Vagina (tissue), 2 donors: ENCODE measurements around the gene TPSAB1. TPM values are rescaled to one million over a fixed set of nuclear protein-coding genes. Genes with fewer than 3 reads are reported as not detected.
"Not testable (repeated sequence)": the region's sequence is repeated elsewhere in the genome, so short reads cannot be mapped to it uniquely, and the experiment has no call there.

Experiments used
- DNase-seq, 2 donors: peaks; one replicate each; pipeline ENCODE4 v3.0.0-alpha.2; 2017; ENCODE audit errors: extremely low spot score in 2 of 2
- H3K27ac ChIP-seq: fragments of 200-600 bp; sonication (generic); one replicate; pipeline ENCODE4 v1.5.1; 2019
- H3K27me3 ChIP-seq: fragments of 200-600 bp; sonication (generic); one replicate; pipeline ENCODE4 v1.5.1; 2019
- H3K36me3 ChIP-seq, 2 donors: fragments of 200-600 bp; sonication (generic); one replicate each; pipeline ENCODE4 v1.5.1; 2017 to 2019
- H3K4me1 ChIP-seq: fragments of 200-600 bp; sonication (generic); one replicate; pipeline ENCODE4 v1.5.1; 2019
- H3K4me3 ChIP-seq, 2 donors: fragments of 200-600 bp; sonication (generic); 1 replicate in 1 of 2; 2 replicates in 1 of 2; pipeline ENCODE4 v1.5.1; 2016 to 2019
- H3K9me3 ChIP-seq: fragments of 200-600 bp; sonication (generic); one replicate; pipeline ENCODE4 v1.5.1; 2019
- CTCF ChIP-seq, 3 experiments: fragments of 450-650 bp in 2 of 3; fragments of 200-600 bp in 1 of 3; sonication (generic) in 1 of 3; IDR thresholded peaks; one replicate each; pipeline ENCODE4 v1.5.1; 2017 to 2019; ENCODE audit warnings: antibody characterized with exemption in 3 of 3, mild to moderate bottlenecking in 2 of 3, moderate library complexity in 2 of 3
- POLR2A ChIP-seq, 2 donors: fragments of 450-650 bp; IDR thresholded peaks; one replicate each; pipeline ENCODE4 v1.6.1; 2017; ENCODE audit warnings: antibody characterized with exemption in 2 of 2, mild to moderate bottlenecking in 2 of 2, moderate library complexity in 2 of 2
- POLR2AphosphoS5 ChIP-seq, 2 donors: sonication (generic); formaldehyde crosslinking; IDR thresholded peaks; one replicate each; pipeline ENCODE4 v1.9.0; 2017; ENCODE audit warnings: antibody characterized with exemption in 2 of 2, mild to moderate bottlenecking in 2 of 2, low read depth in 1 of 2; ENCODE audit not compliant: insufficient read depth in 1 of 2
- intact Hi-C: fragments of 100-400 bp; cut with DNase I; formaldehyde crosslinking; loops from one replicate; pipeline ENCODE4 v1.15.1; 2023
- total RNA-seq: library from RNA; depleted of rRNA; stranded (reverse); fragments of >200 nt; gene quantifications from one replicate; pipeline ENCODE4 v1.2.3, GENCODE V29; 2016

TPSAB1 gene
- total RNA-seq, 1 donor from 2014 or later: 70.0 TPM

GRCh38 chr16:1194665-1195392, 45.7 kb upstream of the TPSAB1 start:
- TF ChIP-seq POLR2A (IDR thresholded peaks at IDR 0.05) (no peak), CTCF (IDR thresholded peaks at IDR 0.05) (peak in 1 of 3 experiments; percentile 43)
- H3K4me3 ChIP-seq: no peak overlapping the region
- H3K4me1 ChIP-seq: no peaks in the 10 kb centered on the region
- H3K36me3 ChIP-seq: no peaks in the 10 kb centered on the region
- H3K27ac ChIP-seq: no peak overlapping the region
- H3K27me3 ChIP-seq: no peaks in the 10 kb centered on the region
- no peak for DNase-seq
- intact Hi-C loops: no loop called here
- no peaks in the 10 kb centered on the region for H3K9me3 ChIP-seq

GRCh38 chr16:1195393-1195666, 45.2 kb upstream of the TPSAB1 start:
- no peak for DNase-seq
- H3K27ac ChIP-seq: no peak overlapping the region
- no peaks in the 10 kb centered on the region for H3K9me3 ChIP-seq
- no peaks in the 10 kb centered on the region for H3K27me3 ChIP-seq
- H3K36me3 ChIP-seq: no peaks in the 10 kb centered on the region
- H3K4me3 ChIP-seq: no peak overlapping the region
- no peak for TF ChIP-seq CTCF (IDR thresholded peaks at IDR 0.05)
- no peak for TF ChIP-seq POLR2A (IDR thresholded peaks at IDR 0.05)
- TF ChIP-seq POLR2AphosphoS5 (IDR thresholded peaks at IDR 0.05; ENCODE audit: insufficient read depth in 1 of 2, low read depth in 1 of 2): no peak
- no peaks in the 10 kb centered on the region for H3K4me1 ChIP-seq
- intact Hi-C loops: no loop called here

- no peak for DNase-seq
- no peak for TF ChIP-seq POLR2AphosphoS5 (IDR thresholded peaks at IDR 0.05; ENCODE audit: insufficient read depth in 1 of 2, low read depth in 1 of 2)
- TF ChIP-seq POLR2A (IDR thresholded peaks at IDR 0.05): no peak
- TF ChIP-seq CTCF (IDR thresholded peaks at IDR 0.05): no peak
- Histone ChIP-seq H3K27ac (no peak overlapping the region), H3K36me3 (no peaks in the 10 kb centered on the region), H3K9me3 (no peaks in the 10 kb centered on the region), H3K27me3 (no peaks in the 10 kb centered on the region), H3K4me3 (no peak overlapping the region), H3K4me1 (no peaks in the 10 kb centered on the region)
- intact Hi-C loops: no loop called here
Measured at GRCh38 chr16:1196494-1196893, 44.0 kb upstream of the TPSAB1 start.

GRCh38 chr16:1197237-1197866, 43.2 kb upstream of the TPSAB1 start:
- Histone ChIP-seq H3K27me3 (no peaks in the 10 kb centered on the region), H3K9me3 (no peaks in the 10 kb centered on the region), H3K36me3 (no peaks in the 10 kb centered on the region), H3K27ac (no peak overlapping the region), H3K4me1 (no peaks in the 10 kb centered on the region), H3K4me3 (no peak overlapping the region)
- TF ChIP-seq POLR2AphosphoS5 (IDR thresholded peaks at IDR 0.05; ENCODE audit: insufficient read depth in 1 of 2, low read depth in 1 of 2) (no peak), POLR2A (IDR thresholded peaks at IDR 0.05) (no peak), CTCF (IDR thresholded peaks at IDR 0.05) (no peak)
- DNase-seq: no peak
- intact Hi-C loops: no loop called here

- H3K4me1 ChIP-seq: no peaks in the 10 kb centered on the region
- no peak overlapping the region for H3K4me3 ChIP-seq
- no peaks in the 10 kb centered on the region for H3K9me3 ChIP-seq
- intact Hi-C loops: no loop called here
- no peak for DNase-seq
- H3K36me3 ChIP-seq: no peaks in the 10 kb centered on the region
- TF ChIP-seq CTCF (IDR thresholded peaks at IDR 0.05) (no peak), POLR2A (IDR thresholded peaks at IDR 0.05) (no peak), POLR2AphosphoS5 (IDR thresholded peaks at IDR 0.05; ENCODE audit: insufficient read depth in 1 of 2, low read depth in 1 of 2) (no peak)
- no peak overlapping the region for H3K27ac ChIP-seq
- no peaks in the 10 kb centered on the region for H3K27me3 ChIP-seq
Measured at GRCh38 chr16:1198194-1198593, 42.3 kb upstream of the TPSAB1 start.

- H3K36me3 ChIP-seq, H3K4me3 ChIP-seq, H3K27ac ChIP-seq, intact Hi-C loops, H3K9me3 ChIP-seq, H3K27me3 ChIP-seq, H3K4me1 ChIP-seq, DNase-seq: not testable (repeated sequence)
Measured at GRCh38 chr16:1198671-1199346, 41.7 kb upstream of the TPSAB1 start.
